Esophagus muscularis mucosa (tissue), 4 donors: ENCODE measurements around the gene CLEC19A. TPM values are rescaled to one million over a fixed set of nuclear protein-coding genes. Genes with fewer than 3 reads are reported as not detected.

Experiments used
- DNase-seq: peaks from one replicate; pipeline ENCODE4 v3.0.0-alpha.2; 2017; ENCODE audit errors: extremely low spot score
- H3K27ac ChIP-seq, 4 donors: fragments of 200-600 bp; sonication (generic); replicated peaks in 1 of 4; 1 replicate in 3 of 4; 2 replicates in 1 of 4; pipeline ENCODE4 v1.5.1; 2016 to 2019; ENCODE audit warnings: mild to moderate bottlenecking in 1 of 4
- H3K27me3 ChIP-seq, 4 donors: fragments of 200-600 bp; sonication (generic); one replicate each; pipeline versions ENCODE4 v1.5.1 to v1.6.0; 2016 to 2019
- H3K36me3 ChIP-seq, 4 donors: fragments of 200-600 bp; sonication (generic); one replicate each; pipeline ENCODE4 v1.5.1; 2016 to 2019
- H3K4me1 ChIP-seq, 4 donors: fragments of 200-600 bp; sonication (generic); one replicate each; pipeline ENCODE4 v1.5.1; 2016 to 2019
- H3K4me3 ChIP-seq, 4 donors: fragments of 200-600 bp; sonication (generic); 1 replicate in 2 of 4; 2 replicates in 2 of 4; pipeline ENCODE4 v1.5.1; 2016 to 2019; ENCODE audit warnings: mild to moderate bottlenecking in 4 of 4, moderate library complexity in 1 of 4
- H3K9me3 ChIP-seq, 4 donors: fragments of 200-600 bp; sonication (generic); 1 replicate in 3 of 4; 2 replicates in 1 of 4; pipeline ENCODE4 v1.5.1; 2016 to 2019
- CTCF ChIP-seq, 3 experiments: fragments of 200-600 bp in 2 of 3; fragments of 450-650 bp in 1 of 3; sonication (generic) in 2 of 3; IDR thresholded peaks; one replicate each; pipeline ENCODE4 v1.5.1; 2017 to 2019; ENCODE audit warnings: antibody characterized with exemption in 3 of 3, mild to moderate bottlenecking in 2 of 3, moderate library complexity in 1 of 3
- EP300 ChIP-seq: sonication (generic); formaldehyde crosslinking; IDR thresholded peaks from one replicate; pipeline ENCODE4 v1.6.1; 2017; ENCODE audit warnings: antibody characterized with exemption
- POLR2A ChIP-seq: fragments of 450-650 bp; IDR thresholded peaks from one replicate; pipeline ENCODE4 v1.6.1; 2017; ENCODE audit warnings: antibody characterized with exemption, moderate library complexity, mild to moderate bottlenecking, low read depth
- POLR2AphosphoS5 ChIP-seq, 2 donors: sonication (generic); formaldehyde crosslinking; IDR thresholded peaks; one replicate each; pipeline ENCODE4 v1.6.1; 2017; ENCODE audit warnings: antibody characterized with exemption in 2 of 2
- WGBS: methylation state at CpG from one replicate; pipeline ENCODE4 v1.1.5; 2018; 5-methylcytosine and 5-hydroxymethylcytosine counted together
- intact Hi-C: fragments of 100-400 bp; cut with DNase I; formaldehyde crosslinking; loops from one replicate; pipeline ENCODE4 v1.15.1; 2023
- total RNA-seq, 4 donors: library from RNA; depleted of rRNA; stranded (reverse); fragments of >200 nt; gene quantifications; one replicate each; pipeline versions ENCODE4 v1.1.0 to v1.2.1, GENCODE V29; 2016

Gene CLEC19A
- total RNA-seq, 4 donors from 2014 or later: not detected

- no peak overlapping the region for H3K27ac ChIP-seq
- peaks cover 0 to 9% (median 0%) of the 10 kb centered on the region in 4 donors for H3K36me3 ChIP-seq
- DNase-seq: no peak
- intact Hi-C loops: no loop called here
- H3K9me3 ChIP-seq: no peaks in the 10 kb centered on the region
- TF ChIP-seq CTCF (IDR thresholded peaks at IDR 0.05) (no peak), POLR2AphosphoS5 (IDR thresholded peaks at IDR 0.05) (no peak), EP300 (no peak), POLR2A (no peak)
- H3K27me3 ChIP-seq: no peaks in the 10 kb centered on the region
- WGBS: 88% methylated on average over 4 of the region's 4 CpGs
- H3K4me3 ChIP-seq: no peak overlapping the region
- H3K4me1 ChIP-seq: no peaks in the 10 kb centered on the region
Observed at GRCh38 chr16:19264123-19264673, 21.3 kb upstream of the CLEC19A start.

- 84% methylated on average over 9 of the region's 9 CpGs for WGBS
- TF ChIP-seq POLR2AphosphoS5 (IDR thresholded peaks at IDR 0.05): no peak
- TF ChIP-seq POLR2A: no peak
- no peak for TF ChIP-seq CTCF (IDR thresholded peaks at IDR 0.05)
- TF ChIP-seq EP300: no peak
- Histone ChIP-seq H3K4me1 (no peaks in the 10 kb centered on the region), H3K4me3 (no peak overlapping the region), H3K36me3 (peaks cover 0 to 9% (median 0%) of the 10 kb centered on the region in 4 donors), H3K27me3 (no peaks in the 10 kb centered on the region), H3K27ac (no peak overlapping the region), H3K9me3 (no peaks in the 10 kb centered on the region)
- intact Hi-C loops: no loop called here
- DNase-seq: no peak
Observed at GRCh38 chr16:19265380-19265930, 20.1 kb upstream of the CLEC19A start.

- H3K27me3 ChIP-seq: no peaks in the 10 kb centered on the region
- peaks cover 0 to 9% (median 0%) of the 10 kb centered on the region in 4 donors for H3K36me3 ChIP-seq
- intact Hi-C loops: no loop called here
- 93% methylated on average over 11 of the region's 11 CpGs for WGBS
- DNase-seq: no peak
- H3K4me1 ChIP-seq: no peaks in the 10 kb centered on the region
- H3K27ac ChIP-seq: no peak overlapping the region
- no peak for TF ChIP-seq POLR2AphosphoS5 (IDR thresholded peaks at IDR 0.05)
- no peak for TF ChIP-seq EP300
- TF ChIP-seq CTCF (IDR thresholded peaks at IDR 0.05): no peak
- TF ChIP-seq POLR2A: no peak
- no peak overlapping the region for H3K4me3 ChIP-seq
- H3K9me3 ChIP-seq: no peaks in the 10 kb centered on the region
Observed at GRCh38 chr16:19266774-19267173, 18.8 kb upstream of the CLEC19A start.

GRCh38 chr16:19269098-19269497 lies 16.4 kb upstream of the CLEC19A start:
- Histone ChIP-seq H3K9me3 (no peaks in the 10 kb centered on the region), H3K36me3 (peaks cover 0 to 9% (median 0%) of the 10 kb centered on the region in 4 donors), H3K27ac (no peak overlapping the region), H3K4me3 (no peak overlapping the region), H3K27me3 (no peaks in the 10 kb centered on the region), H3K4me1 (no peaks in the 10 kb centered on the region)
- WGBS: 82% methylated on average over 2 of the region's 2 CpGs
- intact Hi-C loops: no loop called here
- DNase-seq: no peak
- TF ChIP-seq POLR2AphosphoS5 (IDR thresholded peaks at IDR 0.05) (no peak), CTCF (IDR thresholded peaks at IDR 0.05) (no peak), POLR2A (no peak), EP300 (no peak)
